ENCODE data around the gene TIMP3. TPM values are rescaled to one million over a fixed set of nuclear protein-coding genes. Genes with fewer than 3 reads are reported as not detected.

The TIMP3 gene
- total RNA-seq, 4 donors from 2014 or later = 560 to 818 (median 738) TPM

DNA sequence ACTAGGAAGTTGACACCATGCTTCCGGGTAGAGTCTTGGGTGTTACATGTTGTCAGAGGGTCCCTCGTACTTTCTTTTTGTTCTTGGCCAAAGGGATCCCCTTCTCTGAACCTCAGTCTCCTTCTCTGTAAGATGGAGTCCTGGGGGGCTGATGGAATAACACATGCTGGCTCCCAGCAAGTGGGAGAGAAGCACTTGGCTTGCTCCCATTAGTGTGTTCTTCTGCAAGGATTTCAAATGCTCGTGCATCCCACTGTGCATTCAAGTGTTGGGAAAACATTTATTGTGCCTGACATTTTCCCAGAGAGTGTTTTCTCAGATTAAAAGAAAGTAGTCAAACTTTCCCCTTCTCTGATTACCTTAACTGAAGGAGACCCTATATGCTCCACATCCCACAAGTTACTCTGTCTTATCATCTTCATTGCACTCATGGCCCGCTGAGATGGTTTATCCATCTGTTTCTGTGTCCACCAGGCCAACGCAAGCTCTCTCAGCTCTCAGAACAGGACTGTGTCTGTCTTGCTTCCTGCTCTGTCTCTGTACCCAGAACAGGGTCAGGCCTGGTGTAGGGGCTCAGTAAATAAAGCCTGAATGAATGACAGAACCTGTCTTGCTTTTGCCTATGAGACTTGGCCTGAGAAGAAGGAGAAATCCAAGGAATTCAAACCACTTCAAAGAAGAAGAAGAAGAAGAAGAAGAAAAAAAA lies 16.0 kb upstream of the TIMP3 start:
- H3K27ac ChIP-seq = no peak overlapping the region
- ATAC-seq = no peak

DNA sequence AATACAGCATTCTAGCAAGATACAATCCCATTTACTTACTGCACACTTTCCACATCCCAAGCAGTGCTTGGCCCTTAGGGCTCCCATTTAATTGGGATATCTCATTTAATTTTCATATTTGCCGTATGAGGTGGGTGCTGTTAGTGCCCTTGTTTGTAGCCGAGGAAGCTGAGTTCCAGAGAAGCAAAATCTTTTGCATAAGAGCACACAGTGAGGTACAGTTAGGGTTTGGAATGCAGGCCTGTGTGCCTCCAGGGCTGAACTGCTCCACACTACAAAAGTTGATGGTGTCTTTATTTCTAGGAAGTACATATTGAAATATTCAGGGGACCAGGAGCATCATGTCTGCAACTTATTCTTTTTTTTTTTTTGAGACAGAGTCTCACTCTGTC lies 15.5 kb upstream of the TIMP3 start:
- Histone ChIP-seq H3K27ac (no peak overlapping the region), H3K4me3 (no peak overlapping the region), H3K9me3 (no peaks in the 10 kb centered on the region), H3K27me3 (no peaks in the 10 kb centered on the region), H3K36me3 (no peaks in the 10 kb centered on the region), H3K4me1 (peaks cover 0 to 34% (median 9%) of the 10 kb centered on the region in 3 donors)
- 73 to 92% methylated on average over 2 of the region's 2 CpGs for WGBS, 2 donors (ENCODE audit: low coverage in 1 of 2)
- TF ChIP-seq EP300 (IDR thresholded peaks at IDR 0.05) = no peak
- TF ChIP-seq POLR2A (IDR thresholded peaks at IDR 0.05) = no peak
- TF ChIP-seq, protein P1, sequence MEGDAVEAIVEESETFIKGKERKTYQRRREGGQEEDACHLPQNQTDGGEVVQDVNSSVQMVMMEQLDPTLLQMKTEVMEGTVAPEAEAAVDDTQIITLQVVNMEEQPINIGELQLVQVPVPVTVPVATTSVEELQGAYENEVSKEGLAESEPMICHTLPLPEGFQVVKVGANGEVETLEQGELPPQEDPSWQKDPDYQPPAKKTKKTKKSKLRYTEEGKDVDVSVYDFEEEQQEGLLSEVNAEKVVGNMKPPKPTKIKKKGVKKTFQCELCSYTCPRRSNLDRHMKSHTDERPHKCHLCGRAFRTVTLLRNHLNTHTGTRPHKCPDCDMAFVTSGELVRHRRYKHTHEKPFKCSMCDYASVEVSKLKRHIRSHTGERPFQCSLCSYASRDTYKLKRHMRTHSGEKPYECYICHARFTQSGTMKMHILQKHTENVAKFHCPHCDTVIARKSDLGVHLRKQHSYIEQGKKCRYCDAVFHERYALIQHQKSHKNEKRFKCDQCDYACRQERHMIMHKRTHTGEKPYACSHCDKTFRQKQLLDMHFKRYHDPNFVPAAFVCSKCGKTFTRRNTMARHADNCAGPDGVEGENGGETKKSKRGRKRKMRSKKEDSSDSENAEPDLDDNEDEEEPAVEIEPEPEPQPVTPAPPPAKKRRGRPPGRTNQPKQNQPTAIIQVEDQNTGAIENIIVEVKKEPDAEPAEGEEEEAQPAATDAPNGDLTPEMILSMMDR (IDR thresholded peaks at IDR 0.05) = no peak
- no peak for TF ChIP-seq POLR2AphosphoS5 (IDR thresholded peaks at IDR 0.05)
- ATAC-seq = no peak

More for the DNA sequence above, 16.0 kb upstream of the TIMP3 start:
- H3K4me1 ChIP-seq = peaks cover 0 to 37% (median 10%) of the 10 kb centered on the region in 3 donors
- no peaks in the 10 kb centered on the region for H3K27me3 ChIP-seq
- no peak overlapping the region for H3K4me3 ChIP-seq
- H3K36me3 ChIP-seq = no peaks in the 10 kb centered on the region
- no peaks in the 10 kb centered on the region for H3K9me3 ChIP-seq
- TF ChIP-seq POLR2A (IDR thresholded peaks at IDR 0.05) = no peak
- TF ChIP-seq EP300 (IDR thresholded peaks at IDR 0.05) = no peak
- TF ChIP-seq, protein P1 (IDR thresholded peaks at IDR 0.05) = no peak
- TF ChIP-seq POLR2AphosphoS5 (IDR thresholded peaks at IDR 0.05) = no peak
- 76 to 85% methylated on average over 4 to 5 of the region's 5 CpGs for WGBS, 2 donors (ENCODE audit: low coverage in 1 of 2)

DNA sequence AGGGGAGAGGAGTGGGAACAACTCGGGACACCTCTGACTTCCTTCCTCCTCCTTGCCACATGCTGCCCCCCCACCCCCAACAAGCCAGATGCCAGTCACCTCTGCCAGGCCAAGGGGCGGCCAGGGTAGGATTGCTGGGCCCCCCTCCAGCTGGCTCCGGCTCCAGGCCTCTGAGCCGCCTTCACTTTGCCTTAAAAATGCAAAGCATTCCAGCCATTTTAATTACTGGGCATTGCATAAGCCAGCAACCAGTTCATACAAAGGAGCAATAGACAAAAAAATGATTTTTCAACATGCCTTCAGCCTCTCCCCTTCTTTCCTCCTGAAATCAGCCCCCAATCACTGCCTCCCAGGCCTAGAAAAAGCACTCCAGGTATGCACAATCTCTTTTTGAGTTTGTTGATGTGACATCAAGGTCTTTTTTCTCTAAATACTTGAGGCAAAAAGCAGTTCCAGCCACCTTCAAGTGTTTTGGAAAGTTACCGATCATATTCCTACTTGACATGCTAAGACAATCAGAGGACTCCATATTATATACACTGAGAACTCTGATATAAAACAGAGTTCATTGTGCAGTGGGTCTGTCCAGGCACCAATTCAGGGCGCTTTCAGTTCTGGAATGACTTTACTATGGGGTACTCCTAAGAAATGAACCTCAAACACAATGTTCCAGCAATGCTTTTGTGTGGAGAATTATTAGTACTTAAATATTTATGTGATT lies 12.4 kb upstream of the TIMP3 start:
- WGBS, 2 donors (ENCODE audit: low coverage in 1 of 2) = 30 to 32% methylated on average over 4 to 5 of the region's 6 CpGs
- Histone ChIP-seq H3K4me3 (no peak overlapping the region), H3K27ac (peak overlapping the region; percentile 69 to 84 (median 76)), H3K27me3 (no peaks in the 10 kb centered on the region), H3K4me1 (peaks cover 0 to 27% (median 9%) of the 10 kb centered on the region in 3 donors), H3K36me3 (no peaks in the 10 kb centered on the region), H3K9me3 (no peaks in the 10 kb centered on the region)
- ATAC-seq = peak; percentile 77
- TF ChIP-seq POLR2AphosphoS5 (IDR thresholded peaks at IDR 0.05) (peak; percentile 75), POLR2A (IDR thresholded peaks at IDR 0.05) (no peak), EP300 (IDR thresholded peaks at IDR 0.05) (no peak)

DNA sequence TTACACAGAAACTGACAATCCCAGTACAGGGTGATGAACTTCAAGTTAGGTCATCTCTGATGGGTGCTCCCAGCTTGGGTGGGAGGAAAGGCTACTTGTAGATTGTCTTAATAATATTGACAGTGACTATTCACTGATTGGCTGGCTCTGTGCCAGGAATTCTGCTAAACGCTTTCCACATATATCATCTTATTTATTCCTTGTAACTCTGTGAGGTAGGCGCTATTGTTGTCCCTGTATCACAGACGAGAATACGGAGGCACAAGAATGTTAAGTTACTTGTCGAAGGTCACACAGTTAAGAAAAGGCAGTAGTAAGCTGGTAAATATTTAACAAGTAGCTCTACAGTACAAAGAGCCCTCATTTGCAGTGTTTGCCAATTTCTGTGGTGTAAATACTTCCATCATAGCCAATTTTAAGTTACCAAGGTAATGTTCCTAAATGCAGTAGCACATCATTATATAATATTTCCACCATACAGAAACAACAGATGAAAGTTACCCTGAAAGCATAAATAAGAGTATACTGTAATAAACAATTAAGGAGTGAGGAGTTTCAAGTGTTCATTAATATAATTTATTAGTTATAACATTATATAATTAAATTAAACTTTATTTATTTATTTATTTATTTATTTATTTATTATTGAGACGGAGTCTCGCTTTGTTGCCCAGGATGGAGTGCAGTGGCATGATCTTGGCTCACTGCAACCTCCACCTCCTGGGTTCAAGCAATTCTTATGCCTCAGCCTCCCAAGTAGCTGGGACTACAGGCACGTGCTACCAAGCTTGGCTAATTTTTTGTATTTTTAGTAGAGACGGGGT lies 11.5 kb upstream of the TIMP3 start:
- H3K4me1 ChIP-seq = peaks cover 0 to 27% (median 9%) of the 10 kb centered on the region in 3 donors
- H3K4me3 ChIP-seq = no peak overlapping the region
- H3K27me3 ChIP-seq = no peaks in the 10 kb centered on the region
- H3K36me3 ChIP-seq = no peaks in the 10 kb centered on the region
- no peaks in the 10 kb centered on the region for H3K9me3 ChIP-seq
- WGBS, 2 donors (ENCODE audit: low coverage in 1 of 2) = 67 to 81% methylated on average over 7 to 9 of the region's 9 CpGs
- no peak for ATAC-seq
- H3K27ac ChIP-seq = peak overlapping the region; percentile 69 to 84 (median 76)
- TF ChIP-seq POLR2AphosphoS5 (IDR thresholded peaks at IDR 0.05) (no peak), EP300 (IDR thresholded peaks at IDR 0.05) (no peak), POLR2A (IDR thresholded peaks at IDR 0.05) (no peak)
- TF ChIP-seq, protein P1 (IDR thresholded peaks at IDR 0.05) = no peak

DNA sequence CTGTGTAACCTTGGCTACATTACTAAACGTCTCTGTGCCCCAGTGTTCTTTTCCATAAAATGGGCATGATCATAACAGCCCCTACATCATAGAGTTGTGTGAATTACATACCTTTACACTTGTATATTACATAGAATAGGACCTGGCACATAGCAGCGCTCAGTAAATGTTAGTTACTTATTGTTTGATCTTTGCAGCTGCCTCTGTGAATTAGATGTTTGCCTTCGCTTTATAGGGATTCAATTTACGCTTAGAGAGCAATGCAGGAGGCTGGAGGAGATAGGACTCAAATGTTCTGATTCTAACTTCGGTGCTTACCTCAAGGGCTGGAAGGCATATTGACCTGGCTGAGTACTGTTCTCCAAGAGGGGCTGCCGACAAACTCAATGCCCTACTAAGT lies 10.4 kb upstream of the TIMP3 start:
- ATAC-seq = no peak
- Histone ChIP-seq H3K27ac (no peak overlapping the region), H3K4me3 (no peak overlapping the region), H3K36me3 (no peaks in the 10 kb centered on the region), H3K4me1 (peaks cover 0 to 27% (median 9%) of the 10 kb centered on the region in 3 donors), H3K9me3 (no peaks in the 10 kb centered on the region), H3K27me3 (no peaks in the 10 kb centered on the region)
- TF ChIP-seq, protein P1 (IDR thresholded peaks at IDR 0.05) = no peak
- no peak for TF ChIP-seq POLR2AphosphoS5 (IDR thresholded peaks at IDR 0.05)
- TF ChIP-seq POLR2A (IDR thresholded peaks at IDR 0.05) = no peak
- no peak for TF ChIP-seq EP300 (IDR thresholded peaks at IDR 0.05)
- 71 to 84% methylated on average over 1 to 3 of the region's 6 CpGs for WGBS, 2 donors (ENCODE audit: low coverage in 1 of 2)

Measured in gastroesophageal sphincter (tissue), 4 donors.